GM20000 (cell line): ENCODE results near the gene KAZN.

ENCODE experiments used
- DNase-seq: peaks from one replicate; pipeline ENCODE4 v3.0.0; 2012; ENCODE audit warnings: low spot score
- CTCF ChIP-seq: IDR thresholded peaks from 2 replicates; pipeline ENCODE4 v1.5.1; 2012; ENCODE audit warnings: mild to moderate bottlenecking, control low read depth; ENCODE audit errors: extremely low read depth, missing control alignments

KAZN gene

GRCh38 chr1:14778541-14778897 is 180.0 kb downstream of the KAZN start:
- TF ChIP-seq CTCF = no peak
- no peak for DNase-seq

GRCh38 chr1:14778898-14779865 is 180.7 kb downstream of the KAZN start:
- peak; percentile 40 for DNase-seq
- TF ChIP-seq CTCF = peak; percentile 57

GRCh38 chr1:14780271-14780670 is 181.8 kb downstream of the KAZN start:
- no peak for DNase-seq

GRCh38 chr1:14781811-14782210 is 183.3 kb downstream of the KAZN start:
- no peak for TF ChIP-seq CTCF
- DNase-seq = no peak

More at GRCh38 chr1:14780271-14780670, 181.8 kb downstream of the KAZN start:
- TF ChIP-seq CTCF = no peak

GRCh38 chr1:14782741-14783591 is 184.5 kb downstream of the KAZN start:
- TF ChIP-seq CTCF = no peak
- no peak for DNase-seq

GRCh38 chr1:14783592-14783886 is 185.1 kb downstream of the KAZN start:
- TF ChIP-seq CTCF = no peak
- DNase-seq = no peak
